NCI-H1436 (cell line): ENCODE measurements around the gene SEC16B.

ENCODE experiments used
- DNase-seq: peaks from one replicate; lab custom pipeline; 2025; lab: John Stamatoyannopoulos, UW

Gene SEC16B

DNA sequence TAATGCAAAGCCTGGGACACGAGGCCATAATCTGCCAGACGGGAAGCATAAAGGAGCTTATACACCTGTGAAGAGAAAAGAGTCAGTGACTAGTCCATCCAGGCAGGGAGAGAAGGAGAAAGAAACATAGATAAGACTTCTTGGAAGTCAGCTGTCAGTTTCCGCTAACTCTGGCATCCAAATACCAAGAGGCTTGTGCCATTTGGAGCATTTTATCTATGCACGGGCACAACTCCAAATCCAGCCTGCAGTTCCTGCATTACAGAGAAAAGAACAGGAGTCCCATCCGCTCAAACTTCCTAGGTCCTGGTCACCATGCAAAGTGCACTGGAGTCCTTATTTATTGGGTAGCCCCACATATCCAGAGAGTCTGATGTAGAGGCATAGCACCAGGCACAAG lies 27.9 kb downstream of the SEC16B start:
- no peak for DNase-seq

DNA sequence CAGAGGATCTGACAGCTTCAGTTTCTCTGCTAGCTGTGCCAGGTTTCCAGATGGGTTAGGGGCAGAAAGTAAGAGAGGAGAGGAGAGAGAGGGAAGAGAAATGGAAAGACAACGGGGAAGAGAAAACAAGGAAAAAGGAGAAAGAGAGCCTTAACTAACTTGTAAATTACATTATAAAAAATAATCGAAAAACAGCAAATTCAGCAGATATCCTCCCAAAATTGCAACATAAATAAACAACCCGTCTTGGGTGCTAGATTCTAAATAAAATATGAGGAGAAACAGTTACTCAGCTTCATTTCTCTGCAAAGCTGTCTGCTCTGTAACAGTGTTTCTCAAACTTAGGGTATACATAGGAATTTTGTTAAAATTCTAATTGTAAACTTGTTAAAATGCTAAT lies 29.2 kb downstream of the SEC16B start:
- no peak for DNase-seq

GRCh38 chr1:177937931-177938330 lies 31.9 kb downstream of the SEC16B start:
- DNase-seq = no peak

DNA sequence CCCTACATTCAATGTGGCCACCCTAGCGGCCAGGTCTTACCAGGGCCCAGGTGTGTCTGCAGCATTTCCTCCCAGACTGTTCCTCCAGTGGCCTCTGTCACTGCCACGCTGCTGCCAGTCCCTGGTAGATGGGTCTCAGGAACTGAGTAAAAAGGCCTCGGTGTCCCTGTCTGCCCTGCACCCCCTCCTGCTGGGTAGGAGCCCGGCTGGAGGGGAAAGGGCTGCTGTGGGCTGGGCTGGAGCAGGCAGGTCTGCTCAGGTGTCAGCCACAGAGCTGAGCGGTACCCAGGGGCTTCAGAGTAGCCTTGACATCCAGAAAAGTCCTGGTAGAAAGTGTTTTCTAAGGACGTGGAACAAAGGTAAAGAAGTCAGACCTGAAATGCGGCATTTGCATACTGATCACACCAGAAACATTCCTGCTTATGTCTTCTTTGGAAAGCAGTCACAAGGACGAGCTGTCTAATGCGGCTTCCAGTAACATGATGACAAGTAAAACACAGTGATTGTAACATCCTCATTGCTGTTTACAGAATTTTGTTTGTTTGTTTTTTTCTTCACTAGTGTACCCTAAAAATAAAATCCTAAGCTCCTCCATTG lies 32.6 kb downstream of the SEC16B start:
- no peak for DNase-seq

DNA sequence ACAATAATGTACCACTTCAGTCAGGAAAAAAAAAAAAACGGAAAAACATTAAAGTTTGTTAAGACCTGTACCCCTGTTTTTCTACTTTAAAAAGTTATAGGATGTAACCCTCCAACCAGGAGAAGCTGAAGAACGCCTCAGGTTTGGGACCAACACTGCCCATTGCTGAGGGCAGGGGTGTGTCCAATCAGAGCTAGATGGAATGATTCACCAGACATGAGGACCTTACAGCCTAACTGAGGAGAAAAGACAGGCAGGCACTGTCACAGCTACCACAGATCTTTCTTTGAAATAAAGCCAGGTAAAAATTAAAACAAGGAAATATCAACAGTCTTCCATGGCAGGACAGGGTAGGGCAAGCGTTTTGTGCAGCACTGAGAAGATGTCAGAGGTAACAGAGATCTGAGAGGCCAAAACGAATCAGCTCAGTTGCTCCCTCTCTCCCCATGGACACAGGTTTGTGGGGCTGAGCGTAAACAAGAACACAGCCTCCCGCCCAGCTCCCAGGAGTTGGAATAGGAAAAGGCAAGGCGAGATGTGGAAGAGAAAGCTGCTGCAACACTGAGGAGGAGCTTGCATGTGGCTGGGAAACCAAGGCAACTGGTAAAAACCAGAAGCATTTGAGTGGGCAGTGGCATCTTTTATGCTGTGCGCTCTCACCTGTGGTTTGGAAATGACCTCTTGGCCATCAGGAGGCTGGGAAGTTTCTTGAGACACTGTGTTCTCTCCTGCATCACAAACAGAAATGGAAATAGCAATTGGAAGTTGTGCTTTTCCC lies 34.0 kb downstream of the SEC16B start:
- DNase-seq = no peak

DNA sequence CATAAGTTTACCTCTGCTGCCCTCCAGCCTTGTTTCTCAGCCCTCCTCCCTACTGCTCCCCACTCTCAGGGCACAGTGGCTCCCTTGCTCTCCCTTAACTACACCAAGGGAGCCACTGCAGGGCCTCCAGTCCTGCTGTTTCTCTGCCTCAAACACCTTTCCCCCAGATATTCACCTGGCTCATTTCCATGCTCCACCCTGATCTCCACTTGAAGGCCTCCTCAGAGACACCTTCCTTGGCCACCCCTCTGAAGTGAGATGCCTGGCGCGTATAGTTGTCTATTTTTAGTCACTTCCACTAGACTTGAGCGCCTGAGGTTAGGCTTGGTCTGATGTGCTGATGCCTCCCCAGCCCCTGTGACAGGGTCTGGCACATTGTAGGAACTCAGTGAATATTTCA lies 34.9 kb downstream of the SEC16B start:
- DNase-seq = no peak

DNA sequence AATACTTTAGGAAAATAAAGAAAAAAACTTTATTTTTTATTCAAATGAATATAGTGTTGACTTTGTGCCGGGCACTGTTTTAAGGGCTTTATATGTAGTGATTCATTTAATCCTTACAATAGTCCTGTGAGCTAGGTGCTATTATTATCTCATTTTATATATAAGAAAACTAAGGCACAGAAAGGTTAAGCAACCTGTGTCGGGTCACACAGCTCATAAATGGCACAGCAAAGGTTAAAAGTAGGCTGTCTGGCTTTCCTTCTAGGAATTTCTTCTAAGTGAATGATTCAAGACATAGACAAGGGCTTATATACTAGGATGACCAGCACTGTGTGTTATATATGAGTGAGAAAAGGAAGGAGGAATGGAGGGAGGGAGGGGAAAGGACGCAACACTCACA lies 35.4 kb downstream of the SEC16B start:
- no peak for DNase-seq

GRCh38 chr1:177933881-177934280 lies 36.0 kb downstream of the SEC16B start:
- DNase-seq = no peak

GRCh38 chr1:177932123-177932522 lies 37.7 kb downstream of the SEC16B start:
- no peak for DNase-seq

DNA sequence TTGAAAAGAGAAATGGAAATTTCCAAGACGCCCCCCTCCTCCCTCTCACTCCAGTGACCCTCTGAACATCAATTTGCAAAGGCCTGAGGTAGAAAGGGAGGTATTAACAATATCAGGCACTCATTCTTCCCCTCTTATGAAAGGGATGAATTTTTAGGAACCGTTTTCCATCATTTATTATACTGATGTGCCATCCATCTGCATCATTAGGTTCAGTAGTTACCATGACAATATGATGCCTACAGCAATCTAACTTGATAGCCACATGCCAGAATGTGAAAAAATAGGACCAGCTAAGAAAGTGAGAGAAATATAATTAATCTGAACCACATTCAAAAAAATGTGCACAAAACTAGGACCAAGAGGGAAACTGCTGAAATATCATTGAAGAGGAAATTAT lies 40.9 kb downstream of the SEC16B start:
- DNase-seq = no peak

GRCh38 chr1:177928194-177928593 lies 41.7 kb downstream of the SEC16B start:
- DNase-seq = no peak

DNA sequence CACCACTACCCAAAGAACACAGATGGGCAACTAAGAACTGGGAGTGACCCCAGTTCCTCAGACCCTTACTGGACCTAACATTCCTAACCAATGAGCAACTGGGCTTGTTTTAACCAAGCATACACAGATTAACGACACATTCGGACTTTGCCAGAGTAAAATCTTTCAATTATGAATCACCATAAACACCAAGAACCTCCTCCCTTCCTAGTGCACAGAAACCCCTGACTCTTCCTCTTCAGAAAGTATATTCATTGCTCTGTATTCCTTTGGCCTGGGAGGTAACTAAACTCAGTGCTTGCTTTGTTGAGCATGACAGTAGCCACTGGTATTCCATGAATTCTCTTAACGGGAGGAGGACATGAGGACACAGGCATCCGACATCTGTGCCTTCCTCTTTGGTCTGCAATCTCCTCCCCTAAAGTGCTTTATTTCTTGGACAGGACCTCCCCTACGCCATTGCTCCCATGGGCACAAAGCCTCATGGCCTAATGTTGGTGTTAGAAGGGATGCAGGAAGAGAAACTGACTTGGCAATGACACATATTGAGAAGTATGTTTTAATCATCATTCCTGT lies 42.7 kb downstream of the SEC16B start:
- DNase-seq = no peak

DNA sequence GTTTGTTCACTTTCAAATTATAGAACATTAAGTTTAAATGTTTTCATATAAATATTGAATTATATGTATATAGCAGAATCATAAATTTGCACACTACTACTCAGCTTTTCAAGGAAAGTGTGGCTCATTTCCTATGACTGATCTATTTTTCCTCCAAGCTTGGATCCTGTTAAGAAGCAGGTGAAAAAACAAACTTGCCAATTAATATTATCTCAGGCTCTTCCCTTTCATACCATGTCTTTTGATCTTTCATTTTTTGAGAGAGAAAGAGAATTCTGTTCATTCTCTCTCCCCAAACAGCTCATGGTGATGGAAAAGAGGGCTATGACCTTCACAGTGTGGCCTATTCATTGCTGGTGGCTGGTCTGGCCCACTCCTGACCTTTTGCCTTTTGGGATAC lies 43.7 kb downstream of the SEC16B start:
- no peak for DNase-seq

GRCh38 chr1:177925006-177925405 lies 44.9 kb downstream of the SEC16B start:
- no peak for DNase-seq

DNA sequence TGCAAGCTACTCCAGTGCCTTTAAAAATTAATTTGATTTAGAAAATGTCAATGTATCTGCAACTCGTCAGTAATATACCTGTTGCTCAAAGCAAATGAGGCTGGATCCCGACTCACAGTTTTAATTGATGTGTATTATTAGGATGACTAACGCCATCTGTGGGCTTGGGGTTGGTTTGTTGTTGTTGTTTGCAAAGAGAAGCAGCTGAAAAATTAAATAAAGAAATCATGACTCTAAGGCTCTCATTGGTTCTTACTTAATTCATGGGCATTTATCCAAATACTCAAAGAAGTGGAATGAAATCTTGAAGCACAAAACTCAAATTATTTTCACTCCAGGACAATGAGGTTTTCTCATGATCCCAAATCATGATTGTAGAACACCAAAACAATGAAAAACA lies 46.4 kb downstream of the SEC16B start:
- no peak for DNase-seq

DNA sequence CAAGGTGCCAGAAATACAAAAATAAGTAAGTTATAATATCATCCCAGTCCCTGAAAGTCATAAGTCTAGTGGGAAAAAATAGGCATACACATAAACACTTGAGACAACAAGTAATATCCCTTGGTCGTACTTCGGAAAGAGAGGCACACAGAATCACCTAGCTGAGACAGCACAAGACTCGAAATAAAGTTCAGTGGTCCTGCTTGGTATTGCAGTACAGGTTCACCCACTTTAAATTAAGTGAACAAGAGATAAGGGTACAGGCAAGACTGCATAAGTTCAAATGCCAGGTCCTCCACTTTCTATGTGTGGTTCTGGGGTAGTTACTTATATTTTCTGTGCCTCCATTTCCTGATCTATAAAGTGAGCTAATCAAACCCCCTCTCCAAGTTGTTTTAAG lies 47.6 kb downstream of the SEC16B start:
- DNase-seq = no peak

DNA sequence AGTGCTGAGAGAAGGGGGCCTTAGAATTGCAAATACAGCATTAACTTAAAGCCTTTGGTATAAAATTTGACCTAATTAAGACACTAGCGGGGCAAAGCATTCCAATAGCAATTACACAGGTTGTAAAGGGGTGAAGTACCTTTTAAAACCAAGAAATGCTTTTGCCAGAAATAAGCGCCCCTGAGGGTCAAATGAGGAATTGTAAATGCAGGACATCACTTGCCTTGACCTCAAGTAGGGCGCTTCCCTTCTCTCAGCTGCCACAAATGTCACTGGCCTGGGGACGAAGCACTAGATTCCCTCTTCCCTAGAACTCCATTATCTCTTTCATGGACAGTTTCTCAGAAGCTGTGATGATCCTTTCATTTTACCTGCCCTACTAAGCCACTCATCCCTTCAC lies 48.3 kb downstream of the SEC16B start:
- DNase-seq = no peak

DNA sequence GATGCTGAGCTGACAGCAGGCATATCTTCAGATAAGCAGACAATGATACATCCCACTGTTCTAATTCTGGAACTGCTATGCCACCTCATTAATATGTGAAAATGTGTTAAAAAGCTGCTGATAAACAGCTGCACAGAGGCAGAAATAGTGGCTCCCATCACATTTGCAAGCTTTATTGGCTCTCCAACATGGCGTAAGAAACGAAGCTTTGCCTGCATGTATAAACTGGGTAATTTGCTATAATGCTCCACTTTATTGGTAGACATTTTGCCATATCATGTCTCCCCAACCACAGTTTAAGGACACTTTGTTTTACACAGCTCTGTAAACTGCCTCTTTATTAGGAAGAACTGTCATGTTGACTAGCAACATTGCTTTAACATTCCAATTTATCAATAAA lies 49.8 kb downstream of the SEC16B start:
- no peak for DNase-seq

DNA sequence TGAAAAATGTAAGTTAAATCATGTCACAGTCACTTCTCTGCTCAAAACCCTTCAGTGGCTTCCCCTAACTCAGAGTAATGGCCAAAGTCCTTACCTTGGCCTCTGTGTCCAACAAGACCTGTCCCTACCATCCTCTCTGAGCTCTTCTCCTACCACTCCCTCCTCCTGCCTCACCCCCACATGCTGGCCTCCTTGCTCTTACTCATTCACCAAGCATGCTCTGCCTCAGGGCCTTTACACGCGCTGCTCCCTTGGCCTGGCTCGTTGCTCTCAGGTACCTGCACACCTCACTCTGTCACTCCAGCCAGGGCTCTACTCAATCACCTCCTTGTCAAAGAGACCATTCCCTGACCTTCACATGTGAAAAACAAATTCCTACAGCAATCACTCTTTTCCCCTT lies 54.2 kb downstream of the SEC16B start:
- no peak for DNase-seq

GRCh38 chr1:177914603-177915002 lies 55.3 kb downstream of the SEC16B start:
- no peak for DNase-seq

- no peak for DNase-seq
These were observed 55.9 kb downstream of the SEC16B start for GRCh38 chr1:177913762-177914540.

- no peak for DNase-seq
These were observed 56.9 kb downstream of the SEC16B start for GRCh38 chr1:177912991-177913390.

DNA sequence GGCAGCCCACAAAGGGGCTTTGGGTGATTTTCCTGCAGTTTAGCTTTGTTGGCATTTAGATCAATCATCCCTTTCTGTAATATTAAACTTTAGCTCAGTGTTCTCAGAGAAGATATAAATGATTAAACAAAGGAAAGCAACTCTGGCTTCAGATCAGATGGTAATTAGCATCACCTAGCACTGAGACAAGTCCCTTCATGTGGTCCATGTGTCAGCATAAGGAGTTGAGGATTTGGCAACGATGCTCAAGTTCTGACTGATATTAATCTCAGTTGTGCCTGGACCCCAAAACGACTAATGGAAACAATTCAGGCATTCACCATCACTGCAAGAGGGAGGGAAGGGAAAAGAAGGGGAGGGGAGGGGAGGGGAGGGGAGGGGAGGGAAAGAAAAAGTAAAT lies 60.4 kb downstream of the SEC16B start:
- no peak for DNase-seq
